ENCODE data around the gene AREL1.

DNA sequence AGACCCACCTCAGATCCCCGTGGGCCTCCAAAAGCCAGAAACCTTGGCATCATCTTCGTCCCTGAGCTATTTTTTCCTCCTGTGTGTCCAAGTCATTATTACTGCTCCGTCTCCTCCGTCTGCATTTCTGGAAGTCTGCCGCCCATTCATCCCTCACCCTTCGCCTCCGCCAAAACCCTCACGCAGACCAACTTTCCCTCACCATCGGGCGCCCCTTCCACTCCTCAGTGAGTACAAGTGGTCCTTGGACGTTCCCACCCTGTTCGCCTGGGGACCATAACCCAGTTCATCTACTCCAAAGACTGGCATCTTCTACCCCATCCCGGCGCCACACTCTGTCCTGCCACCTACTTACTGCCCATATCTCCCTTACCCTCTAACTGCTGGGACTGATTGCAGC lies 97.1 kb downstream of the AREL1 start:
- TF ChIP-seq LEF1 (IDR thresholded peaks at IDR 0.05; ENCODE audit: borderline replicate concordance): no peak
- no peak for TF ChIP-seq NFRKB (IDR thresholded peaks at IDR 0.05)
- TF ChIP-seq BHLHE40 (IDR thresholded peaks at IDR 0.05; ENCODE audit: borderline replicate concordance): no peak

Data from HEK293T (cell line).